Omental fat pad (tissue), 4 donors: ENCODE results near the gene GULP1. TPM values are rescaled to one million over a fixed set of nuclear protein-coding genes. Genes with fewer than 3 reads are reported as not detected.

ENCODE experiments used
- ATAC-seq: fragments of 150-250 bp; one replicate; pipeline ENCODE4 v1.9.1; 2016; ENCODE audit warnings: mild to moderate bottlenecking, moderate library complexity; ENCODE audit not compliant: low FRiP score
- DNase-seq: peaks from one replicate; pipeline ENCODE4 v3.0.0-alpha.2; 2019; ENCODE audit warnings: low spot score
- CTCF ChIP-seq, 3 donors: fragments of 450-650 bp; IDR thresholded peaks; one replicate each; pipeline ENCODE4 v1.5.1; 2016 to 2017; ENCODE audit warnings: antibody characterized with exemption in 3 of 3, mild to moderate bottlenecking in 3 of 3, moderate library complexity in 2 of 3
- total RNA-seq, 4 donors: library from RNA; depleted of rRNA; stranded (reverse); fragments of >200 nt; gene quantifications; one replicate each; pipeline ENCODE4 v1.1.0, GENCODE V29; 2016

The GULP1 gene
- total RNA-seq, 4 donors from 2014 or later = 14.1 to 31.5 (median 16.5) TPM

GRCh38 chr2:188395903-188396689, 104.4 kb downstream of the GULP1 start:
- DNase-seq (no peak), ATAC-seq (no peak)
- TF ChIP-seq CTCF (IDR thresholded peaks at IDR 0.05) = no peak

GRCh38 chr2:188399159-188399558, 107.5 kb downstream of the GULP1 start:
- TF ChIP-seq CTCF (IDR thresholded peaks at IDR 0.05) = no peak
- no peak for ATAC-seq

GRCh38 chr2:188403676-188404075, 112.0 kb downstream of the GULP1 start:
- no peak for TF ChIP-seq CTCF (IDR thresholded peaks at IDR 0.05)
- no peak for ATAC-seq
- no peak for DNase-seq

More at GRCh38 chr2:188399159-188399558, 107.5 kb downstream of the GULP1 start:
- no peak for DNase-seq

GRCh38 chr2:188404341-188405004, 112.8 kb downstream of the GULP1 start:
- DNase-seq (no peak), ATAC-seq (no peak)
- TF ChIP-seq CTCF (IDR thresholded peaks at IDR 0.05) = no peak

- no peak for DNase-seq
- ATAC-seq = no peak
- TF ChIP-seq CTCF (IDR thresholded peaks at IDR 0.05) = no peak
Observed at GRCh38 chr2:188406414-188406813, 114.7 kb downstream of the GULP1 start.

GRCh38 chr2:188410504-188411235, 119.0 kb downstream of the GULP1 start:
- TF ChIP-seq CTCF (IDR thresholded peaks at IDR 0.05) = no peak
- ATAC-seq = no peak
- DNase-seq = no peak
